WTC11 (cell line): ENCODE data around the gene GNA12. TPM values are rescaled to one million over a fixed set of nuclear protein-coding genes. Genes with fewer than 3 reads are reported as not detected.

Source experiments
- ATAC-seq: fragments of 200-7000 bp; cut with Tn5 transposase; 2 replicates; pipeline ENCODE4 v1.10.0; 2021; ENCODE audit warnings: mild to moderate bottlenecking, moderate library complexity
- CTCF ChIA-PET: fragments of 300-600 bp; sonication (Branson Sonifier 250); formaldehyde crosslinking; loops from one replicate; lab custom pipeline; 2021; ENCODE audit warnings: antibody characterized with exemption; lab: Charles Lee
- POLR2A ChIA-PET: fragments of 350-600 bp; sonication (Branson Sonifier 250); formaldehyde crosslinking; loops from one replicate; lab custom pipeline; 2021; ENCODE audit warnings: antibody characterized with exemption; lab: Charles Lee
- DNase-seq: peaks from one replicate; pipeline ENCODE4 v3.0.0; 2021; ENCODE audit warnings: low spot score
- H3K27ac Mint-ChIP-seq: 2 replicates; pipeline ENCODE4 v1.8.0; 2021; ENCODE audit warnings: mixed read lengths
- H3K27me3 Mint-ChIP-seq: 2 replicates; pipeline ENCODE4 v1.8.0; 2021; ENCODE audit warnings: low read depth, mild to moderate bottlenecking, moderate library complexity, mixed read lengths
- H3K36me3 Mint-ChIP-seq: 2 replicates; pipeline ENCODE4 v1.8.0; 2021; ENCODE audit warnings: mixed read lengths
- H3K4me1 Mint-ChIP-seq: 2 replicates; pipeline ENCODE4 v1.8.0; 2022; ENCODE audit warnings: mixed read lengths
- H3K4me3 Mint-ChIP-seq: 2 replicates; pipeline ENCODE4 v1.8.0; 2021; ENCODE audit warnings: mild to moderate bottlenecking, moderate library complexity, mixed read lengths
- H3K9me3 Mint-ChIP-seq: 2 replicates; pipeline ENCODE4 v1.8.0; 2021; ENCODE audit warnings: mixed read lengths
- CREM ChIP-seq: sonication (generic); formaldehyde crosslinking; IDR thresholded peaks from 2 replicates; pipeline ENCODE4 v1.8.1; 2022; ENCODE audit warnings: mild to moderate bottlenecking, missing genetic modification reagents, moderate library complexity
- CTCF ChIP-seq: fragments of 200-600 bp; IDR thresholded peaks from 2 replicates; pipeline ENCODE4 v1.8.0; 2022; ENCODE audit warnings: antibody characterized with exemption
- ELF4 ChIP-seq: sonication (generic); formaldehyde crosslinking; IDR thresholded peaks from 2 replicates; pipeline ENCODE4 v1.8.1; 2022; ENCODE audit warnings: low read depth, mild to moderate bottlenecking, moderate library complexity, missing genetic modification reagents
- EMX1 ChIP-seq: fragments of 250-450 bp; sonication (Bioruptor Pico); IDR thresholded peaks from 2 replicates; pipeline ENCODE4 v1.8.0; 2021; ENCODE audit warnings: mild to moderate bottlenecking
- ETV6 ChIP-seq: sonication (generic); formaldehyde crosslinking; IDR thresholded peaks from 2 replicates; pipeline ENCODE4 v1.8.1; 2022; ENCODE audit warnings: mild to moderate bottlenecking, missing genetic modification reagents
- FOXJ3 ChIP-seq: sonication (generic); formaldehyde crosslinking; IDR thresholded peaks from 2 replicates; pipeline ENCODE4 v1.9.0; 2021; ENCODE audit warnings: missing genetic modification reagents, mild to moderate bottlenecking, borderline replicate concordance
- FOXK1 ChIP-seq: sonication (generic); formaldehyde crosslinking; IDR thresholded peaks from 2 replicates; pipeline ENCODE4 v1.8.0; 2022; ENCODE audit warnings: mild to moderate bottlenecking, moderate library complexity, missing genetic modification reagents
- FOXP4 ChIP-seq: sonication (generic); formaldehyde crosslinking; IDR thresholded peaks from 2 replicates; pipeline ENCODE4 v1.8.0; 2022; ENCODE audit warnings: mild to moderate bottlenecking, missing genetic modification reagents
- GTF2I ChIP-seq: fragments of 250-450 bp; sonication (Bioruptor Pico); conservative IDR thresholded peaks from 2 replicates; pipeline ENCODE4 v1.4.0; 2021; ENCODE audit warnings: mild to moderate bottlenecking
- IRF2 ChIP-seq: sonication (generic); formaldehyde crosslinking; IDR thresholded peaks from 2 replicates; pipeline ENCODE4 v1.8.0; 2022; ENCODE audit warnings: low read depth, missing genetic modification reagents, borderline replicate concordance
- KAT7 ChIP-seq: sonication (generic); formaldehyde crosslinking; IDR thresholded peaks from 2 replicates; pipeline ENCODE4 v1.8.1; 2023; ENCODE audit warnings: missing genetic modification reagents, mild to moderate bottlenecking, borderline replicate concordance
- OVOL2 ChIP-seq: fragments of 250-450 bp; sonication (Bioruptor Pico); IDR thresholded peaks from 2 replicates; pipeline ENCODE4 v1.9.0; 2021; ENCODE audit warnings: mild to moderate bottlenecking, borderline replicate concordance
- PRRX2 ChIP-seq: fragments of 250-450 bp; sonication (Bioruptor Pico); IDR thresholded peaks from 2 replicates; pipeline ENCODE4 v1.8.0; 2021; ENCODE audit warnings: mild to moderate bottlenecking
- RORB ChIP-seq: fragments of 250-450 bp; sonication (Bioruptor Pico); IDR thresholded peaks from 2 replicates; pipeline ENCODE4 v1.9.0; 2021; ENCODE audit warnings: mild to moderate bottlenecking
- TEAD1 ChIP-seq: sonication (generic); formaldehyde crosslinking; IDR thresholded peaks from 2 replicates; pipeline ENCODE4 v1.8.0; 2022; ENCODE audit warnings: mild to moderate bottlenecking, missing genetic modification reagents
- TP53 ChIP-seq: sonication (generic); formaldehyde crosslinking; IDR thresholded peaks from 2 replicates; pipeline ENCODE4 v1.8.1; 2023; ENCODE audit warnings: mild to moderate bottlenecking, missing genetic modification reagents
- USF1 ChIP-seq: sonication (generic); formaldehyde crosslinking; IDR thresholded peaks from 2 replicates; pipeline ENCODE4 v1.8.0; 2022; ENCODE audit warnings: mild to moderate bottlenecking, missing genetic modification reagents
- USF2 ChIP-seq: sonication (generic); formaldehyde crosslinking; IDR thresholded peaks from 2 replicates; pipeline ENCODE4 v1.8.1; 2023; ENCODE audit warnings: mild to moderate bottlenecking, missing genetic modification reagents, moderate library complexity
- ZBTB43 ChIP-seq: sonication (generic); formaldehyde crosslinking; IDR thresholded peaks from 2 replicates; pipeline ENCODE4 v1.8.1; 2023; ENCODE audit warnings: mild to moderate bottlenecking, missing genetic modification reagents
- ZNF263 ChIP-seq: sonication (generic); formaldehyde crosslinking; IDR thresholded peaks from 2 replicates; pipeline ENCODE4 v1.8.1; 2022; ENCODE audit warnings: low read depth, mild to moderate bottlenecking, moderate library complexity, missing genetic modification reagents
- ZNF416 ChIP-seq: fragments of 250-450 bp; sonication (Bioruptor Pico); IDR thresholded peaks from 2 replicates; pipeline ENCODE4 v1.9.0; 2021; ENCODE audit warnings: mild to moderate bottlenecking, inconsistent platforms
- ZNF423 ChIP-seq: fragments of 250-450 bp; sonication (Bioruptor Pico); IDR thresholded peaks from 2 replicates; pipeline ENCODE4 v2.1.2; 2022; ENCODE audit warnings: mild to moderate bottlenecking, moderate library complexity
- ZNF671 ChIP-seq: fragments of 250-450 bp; sonication (Bioruptor Pico); IDR thresholded peaks from 2 replicates; pipeline ENCODE4 v1.8.0; 2021; ENCODE audit warnings: mild to moderate bottlenecking
- total RNA-seq: library from RNA; stranded (reverse); gene quantifications from 3 replicates; pipeline ENCODE4 v1.2.3, GENCODE V29; 2021

The GNA12 gene
- total RNA-seq, 1 experiment from 2014 or later, result 99.6 TPM

GRCh38 chr7:2883101-2883500 lies 39.0 kb upstream of the GNA12 start:
- no peak for ATAC-seq
- no peaks in the 10 kb centered on the region for H3K36me3 Mint-ChIP-seq
- H3K4me1 Mint-ChIP-seq, result peaks cover 42% of the 10 kb centered on the region
- DNase-seq, result no peak
- ChIA-PET POLR2A (no interaction called here), CTCF (interaction anchor here (1.0 to 1.2 kb wide), 2 partner anchors 13 to 39 kb away, joined by 3 to 4 read pairs; no protein-coding TSS in a partner anchor)
- H3K27me3 Mint-ChIP-seq, result no peaks in the 10 kb centered on the region
- TF ChIP-seq GTF2I (CRISPR knock-in tag) (no peak), OVOL2 (CRISPR knock-in tag) (no peak), TEAD1 (CRISPR knock-in tag) (no peak), ZNF263 (CRISPR knock-in tag) (no peak), FOXJ3 (CRISPR knock-in tag) (no peak), FOXK1 (CRISPR knock-in tag) (no peak), KAT7 (CRISPR knock-in tag) (no peak), PRRX2 (CRISPR knock-in tag) (no peak)
- no peak overlapping the region for H3K4me3 Mint-ChIP-seq
- H3K9me3 Mint-ChIP-seq, result peaks cover 6% of the 10 kb centered on the region; the same call in 1 of the 2 replicates
- no peak overlapping the region for H3K27ac Mint-ChIP-seq

- no peak for ATAC-seq
- H3K27me3 Mint-ChIP-seq, result no peaks in the 10 kb centered on the region
- TF ChIP-seq ZNF671 (CRISPR knock-in tag) (no peak), USF1 (CRISPR knock-in tag) (no peak), ZNF416 (CRISPR knock-in tag) (no peak), ZBTB43 (CRISPR knock-in tag) (no peak), EMX1 (no peak), RORB (CRISPR knock-in tag) (no peak), TP53 (CRISPR knock-in tag) (no peak), USF2 (no peak), ZNF423 (CRISPR knock-in tag) (no peak), CTCF (no peak), CREM (CRISPR knock-in tag) (no peak), FOXP4 (CRISPR knock-in tag) (no peak), IRF2 (CRISPR knock-in tag) (no peak), ELF4 (no peak), ETV6 (CRISPR knock-in tag) (no peak)
- TF ChIP-seq, all 79 proteins: peak for 0
- ChIA-PET CTCF (interaction anchor here (0.9 to 2.6 kb wide), 4 partner anchors 14 to 236 kb away, joined by 3 to 19 read pairs (median 4); no protein-coding TSS in a partner anchor), POLR2A (no interaction called here)
- Mint-ChIP-seq H3K4me1 (peaks cover 41% of the 10 kb centered on the region), H3K9me3 (peaks cover 6% of the 10 kb centered on the region; the same call in 1 of the 2 replicates), H3K27ac (peak overlapping the region; percentile 36; the same call in 1 of the 2 replicates), H3K36me3 (no peaks in the 10 kb centered on the region), H3K4me3 (no peak overlapping the region)
- DNase-seq, result no peak
Measured at GRCh38 chr7:2882111-2882510, 38.0 kb upstream of the GNA12 start.
